Epithelial cell of prostate (primary cell): ENCODE data around the gene HS3ST3A1.
"Not testable (repeated sequence)": the region's sequence is repeated elsewhere in the genome, so short reads cannot be mapped to it uniquely, and the experiment has no call there.

Experiments used
- DNase-seq: peaks from one replicate; pipeline ENCODE4 v3.0.0-alpha.2; 2011; ENCODE audit warnings: low read depth, low spot score
- H3K27ac ChIP-seq: fragments of 450-650 bp; 2 replicates; pipeline ENCODE4 v1.5.1; 2017; ENCODE audit warnings: mild to moderate bottlenecking

The HS3ST3A1 gene

DNA sequence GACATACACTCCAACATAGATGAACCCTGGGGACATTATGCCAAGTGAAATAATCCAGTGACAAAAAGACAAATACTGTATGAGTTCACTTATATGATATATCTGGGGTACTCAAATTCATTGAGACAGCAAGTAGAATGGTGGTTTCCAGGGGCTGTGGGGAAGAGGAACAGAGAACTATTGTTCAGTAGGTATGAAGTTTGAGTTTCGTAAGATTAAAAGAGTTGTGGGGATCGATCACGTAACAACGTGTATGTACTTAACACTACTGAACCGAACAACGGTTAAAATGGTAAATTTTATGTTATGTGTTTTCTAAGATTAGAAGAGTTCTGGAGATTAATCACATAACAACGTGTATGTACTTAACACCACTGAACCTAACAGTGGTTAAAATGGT lies 100.8 kb downstream of the HS3ST3A1 start:
- no peak for DNase-seq
- H3K27ac ChIP-seq = no peak overlapping the region

DNA sequence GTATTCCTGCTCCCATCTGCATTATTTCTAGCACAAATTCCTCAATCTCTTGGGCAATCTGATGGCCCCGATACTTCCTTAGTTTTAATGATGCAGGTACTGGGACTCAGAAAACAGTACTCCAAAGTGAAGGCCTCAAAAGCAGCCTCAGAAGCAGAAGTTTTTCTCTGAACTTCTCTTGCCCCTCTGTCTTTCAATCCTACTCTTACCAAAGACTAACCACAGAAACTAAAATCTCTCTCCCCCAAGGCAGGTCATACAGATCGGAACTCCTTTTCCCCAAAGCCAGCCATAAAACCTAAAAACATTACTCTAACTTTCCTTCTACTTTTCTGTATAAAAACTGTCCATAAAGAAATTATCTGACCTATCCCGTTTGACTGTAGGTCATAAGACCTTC lies 103.5 kb downstream of the HS3ST3A1 start:
- no peak overlapping the region for H3K27ac ChIP-seq
- no peak for DNase-seq

DNA sequence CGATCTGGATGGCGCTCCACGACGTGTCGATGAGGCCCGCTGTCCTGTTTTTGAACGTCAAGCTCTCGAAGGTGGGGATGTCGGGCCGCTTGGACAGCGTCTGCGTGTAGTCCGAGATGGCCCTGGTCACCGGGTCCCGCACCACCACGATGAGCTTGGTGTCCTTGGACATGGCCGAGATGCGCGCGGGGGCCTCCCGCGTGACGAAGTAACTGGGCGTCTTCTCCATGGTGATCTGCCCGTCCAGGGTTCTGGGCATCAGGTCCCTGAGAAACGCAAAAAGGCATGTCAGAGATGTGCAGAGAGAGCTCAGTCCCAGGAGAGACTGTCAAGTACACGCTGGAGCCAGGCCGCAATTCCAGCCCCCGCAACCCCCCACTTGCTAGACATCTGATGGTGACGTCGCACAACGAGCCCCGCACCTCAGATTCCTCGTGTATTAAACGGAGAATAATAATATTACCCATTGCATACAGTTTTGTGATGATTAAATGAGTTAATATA lies 105.1 kb downstream of the HS3ST3A1 start:
- not testable (repeated sequence) for H3K27ac ChIP-seq, DNase-seq

DNA sequence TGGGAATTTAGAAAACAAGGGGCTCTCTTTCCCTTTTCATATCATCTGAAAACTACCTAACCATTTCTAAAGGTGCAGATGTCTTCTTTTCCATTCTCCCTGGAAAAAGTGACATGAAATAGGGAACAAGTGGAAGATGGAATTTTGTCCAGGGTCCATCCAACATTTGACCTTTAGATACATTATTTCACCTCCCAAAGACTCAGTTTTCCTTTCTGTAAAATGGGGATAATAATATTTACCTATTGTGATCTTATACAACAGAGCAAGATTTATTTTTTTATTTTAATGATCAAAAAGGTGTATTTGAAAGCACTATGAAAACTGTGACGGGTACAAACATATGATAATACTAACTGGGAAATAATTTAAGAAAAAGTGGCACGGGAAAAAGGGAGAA lies 106.3 kb downstream of the HS3ST3A1 start:
- H3K27ac ChIP-seq = no peak overlapping the region
- no peak for DNase-seq

DNA sequence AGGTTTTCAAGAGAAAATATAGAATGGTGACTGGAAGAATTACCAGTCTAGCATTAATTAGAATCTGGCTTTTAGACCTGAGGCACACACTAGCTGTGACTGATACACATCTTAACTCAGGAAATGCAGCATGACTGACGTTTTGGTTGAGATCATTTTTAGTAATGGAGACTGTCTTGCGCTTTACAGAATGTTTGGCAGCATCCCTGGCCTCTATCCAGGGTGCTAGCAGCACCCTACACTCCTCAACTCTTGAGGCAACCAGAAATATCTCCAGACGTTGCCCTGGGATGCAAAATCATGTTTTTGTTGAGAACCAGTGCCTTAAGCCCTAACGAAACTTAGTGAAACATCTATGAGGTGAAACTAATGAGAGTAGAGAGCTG lies 109.0 kb downstream of the HS3ST3A1 start:
- no peak overlapping the region for H3K27ac ChIP-seq
- no peak for DNase-seq

DNA sequence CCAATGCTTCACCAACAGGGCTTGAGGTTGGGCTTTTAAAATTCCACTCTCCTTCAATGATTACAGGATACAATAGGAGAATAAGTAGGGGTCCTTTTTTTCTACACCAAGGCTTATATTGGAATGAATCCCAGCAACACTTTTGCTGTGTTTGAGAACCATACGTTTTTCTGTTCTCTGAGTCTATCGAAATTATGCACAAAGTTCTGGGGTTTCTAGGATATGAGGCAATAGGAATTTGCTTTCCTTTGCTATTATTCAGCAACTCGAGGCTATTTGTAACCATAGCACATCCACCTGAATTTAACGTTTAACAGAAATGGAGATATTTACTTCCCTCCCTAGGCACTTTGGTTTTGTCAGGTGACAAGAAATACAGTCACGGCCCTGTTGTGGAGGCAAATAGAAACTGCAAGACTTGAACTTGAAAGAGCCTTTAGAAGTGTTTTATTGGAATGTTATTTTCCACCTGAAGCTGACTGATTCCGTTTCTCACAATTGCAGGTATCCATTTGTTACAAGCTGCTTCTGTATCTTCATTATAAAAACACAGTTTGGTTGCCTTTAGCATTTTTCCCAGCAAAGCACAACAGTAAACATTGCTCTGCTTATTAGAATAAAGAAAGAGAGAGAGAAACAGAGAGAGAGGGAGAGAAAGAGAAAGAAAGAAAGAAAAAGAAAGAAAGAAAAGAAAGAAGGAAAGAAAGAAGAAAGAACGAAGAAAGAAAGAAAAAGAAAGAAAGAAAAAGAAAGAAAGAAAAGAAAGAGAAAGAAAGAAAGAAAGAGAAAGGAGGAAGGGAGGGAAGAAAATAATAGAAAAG lies 109.6 kb downstream of the HS3ST3A1 start:
- H3K27ac ChIP-seq = no peak overlapping the region
- no peak for DNase-seq

DNA sequence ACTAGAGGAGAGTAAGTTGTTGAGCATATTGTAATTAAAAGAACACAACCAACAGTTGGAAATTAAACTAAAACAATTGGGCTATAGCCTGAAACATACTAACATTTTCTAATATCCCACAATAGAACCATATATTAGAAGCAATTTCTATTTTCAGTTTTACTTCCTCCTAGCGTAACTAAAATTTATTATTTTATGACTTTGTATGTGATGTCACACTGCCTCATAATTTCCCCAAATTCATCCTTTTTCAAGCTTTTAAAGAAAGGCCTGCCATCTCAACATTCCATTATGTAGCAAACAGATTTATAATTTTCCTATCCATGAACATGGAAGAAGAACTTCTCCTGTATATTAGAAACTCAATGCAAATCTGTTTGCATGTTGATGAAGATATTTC lies 110.2 kb downstream of the HS3ST3A1 start:
- DNase-seq = no peak
- H3K27ac ChIP-seq = no peak overlapping the region

DNA sequence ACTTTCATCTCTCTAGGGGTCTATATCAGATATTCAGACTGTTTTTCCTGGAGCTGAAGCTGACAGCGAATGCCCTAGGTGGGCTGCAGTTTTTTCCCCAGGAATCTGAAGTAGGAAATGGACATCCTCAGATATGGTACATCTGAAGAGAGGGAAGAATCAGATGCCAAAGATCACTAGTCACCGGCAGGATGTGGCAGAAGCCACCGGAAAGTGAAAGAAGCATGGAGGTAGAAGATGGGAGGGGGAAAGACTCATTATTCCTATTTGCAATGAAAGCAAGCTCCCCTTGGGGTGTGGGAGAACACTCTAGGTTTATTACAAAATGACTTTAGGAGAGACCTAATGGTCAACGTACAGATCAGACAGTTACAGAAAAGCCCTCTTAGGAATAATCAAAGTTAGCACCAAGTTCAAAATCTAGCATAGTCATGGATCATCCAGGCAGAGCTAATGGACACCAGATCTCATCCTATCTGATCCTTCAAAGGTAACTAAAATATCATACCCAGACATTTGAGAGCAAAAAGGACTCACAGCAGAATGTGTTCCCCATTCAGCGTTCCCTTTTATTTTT lies 110.7 kb downstream of the HS3ST3A1 start:
- no peak overlapping the region for H3K27ac ChIP-seq
- DNase-seq = no peak

DNA sequence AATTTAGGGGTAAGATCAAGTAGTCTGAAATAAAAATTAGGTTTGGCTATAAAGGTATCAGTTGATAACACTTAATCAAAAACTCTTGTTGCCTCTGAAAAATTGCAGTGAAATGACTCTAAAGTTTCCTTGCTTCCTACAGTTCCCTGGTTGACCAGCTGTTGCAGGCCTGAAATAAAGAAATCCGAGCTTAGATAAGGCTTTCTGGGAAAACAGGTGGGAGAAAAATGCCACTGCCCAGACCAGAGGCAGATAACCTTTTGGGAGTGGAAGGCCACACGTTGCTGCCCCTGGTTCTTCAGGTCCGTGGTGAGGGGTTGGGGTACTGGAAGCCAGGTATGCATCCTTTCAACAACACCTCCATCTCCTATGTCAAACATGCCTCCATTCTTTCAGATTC lies 111.3 kb downstream of the HS3ST3A1 start:
- H3K27ac ChIP-seq = no peak overlapping the region
- DNase-seq = no peak

DNA sequence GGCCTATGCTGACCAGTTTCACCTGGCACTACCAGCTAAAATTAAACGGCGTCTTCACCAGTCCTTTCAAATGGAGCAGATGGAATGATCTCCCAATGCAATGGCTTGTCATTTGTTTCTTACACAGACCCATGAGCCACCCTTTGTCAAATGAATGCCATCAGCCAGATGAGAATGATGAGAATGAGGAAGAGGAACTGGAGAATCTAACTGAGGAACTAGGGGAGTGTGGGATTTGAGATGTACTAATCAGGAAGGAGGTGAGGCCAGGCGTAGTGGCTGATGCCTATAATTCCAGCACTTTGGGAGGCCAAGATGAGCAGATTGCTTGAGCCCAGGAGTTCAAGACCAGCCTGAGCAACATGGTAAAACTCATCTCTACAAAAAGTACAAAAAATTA lies 116.4 kb downstream of the HS3ST3A1 start:
- DNase-seq = no peak
- H3K27ac ChIP-seq = no peak overlapping the region

DNA sequence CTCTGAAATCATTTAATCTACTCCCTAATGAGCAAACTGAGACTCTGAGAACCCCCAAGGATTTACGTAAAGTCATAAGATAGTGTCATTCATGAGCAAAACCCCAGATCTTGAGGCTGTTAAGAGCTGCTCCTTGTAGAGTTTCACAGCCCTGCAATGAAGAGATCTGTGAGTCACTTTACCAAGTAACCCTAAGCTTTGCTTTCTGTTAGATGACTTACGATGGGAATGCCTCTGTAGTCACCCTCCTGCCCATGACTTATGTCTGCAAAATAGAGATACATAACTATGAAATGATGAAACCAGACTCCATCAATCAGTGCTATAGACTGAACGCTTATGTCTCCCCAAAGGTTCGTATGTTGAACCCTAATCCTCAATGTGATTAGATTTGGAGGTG lies 117.7 kb downstream of the HS3ST3A1 start:
- H3K27ac ChIP-seq = no peak overlapping the region
- no peak for DNase-seq

DNA sequence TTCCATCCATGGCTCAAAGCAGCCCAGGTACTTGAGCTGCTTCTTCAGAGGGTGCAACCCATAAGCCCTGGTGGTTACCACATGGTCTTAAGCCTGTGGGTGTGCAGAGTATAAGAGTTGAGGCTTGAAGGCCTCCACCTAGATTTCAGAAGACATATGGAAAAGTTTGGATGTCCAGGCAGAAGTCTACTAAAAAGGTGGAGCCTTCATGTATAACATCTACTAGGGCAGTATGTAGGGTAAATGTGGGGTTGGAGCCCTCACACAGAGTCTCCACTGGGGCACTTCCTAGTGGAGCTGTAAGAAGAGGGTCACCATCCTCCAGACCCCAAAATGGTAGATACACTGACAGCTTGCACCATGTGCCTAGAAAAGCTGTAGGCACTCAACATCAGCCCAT lies 120.9 kb downstream of the HS3ST3A1 start:
- no peak for DNase-seq
- no peak overlapping the region for H3K27ac ChIP-seq

DNA sequence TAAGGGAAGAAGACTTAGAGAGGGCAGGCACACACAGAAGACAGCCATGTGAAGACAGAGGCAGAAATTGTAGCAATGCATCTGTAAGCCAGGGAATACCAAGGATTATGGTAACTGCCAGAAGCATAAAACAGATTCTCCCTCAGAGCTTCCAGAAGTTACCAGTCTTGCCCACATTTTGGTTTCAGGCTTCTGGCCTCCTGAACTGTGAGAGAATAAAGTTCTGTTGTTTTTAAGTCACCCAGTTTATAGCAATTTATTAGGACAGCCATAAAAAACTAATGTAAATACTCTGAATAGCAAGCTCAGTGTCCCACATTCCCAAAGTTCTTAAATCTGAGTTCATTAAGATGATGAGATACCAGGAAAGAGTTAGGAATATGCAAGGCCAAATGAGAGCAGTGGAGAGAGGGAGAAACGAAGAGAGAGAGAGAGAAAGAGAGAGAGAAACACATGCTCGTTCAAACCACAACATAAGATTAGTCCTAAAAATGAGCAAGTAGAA lies 123.4 kb downstream of the HS3ST3A1 start:
- no peak overlapping the region for H3K27ac ChIP-seq
- no peak for DNase-seq

DNA sequence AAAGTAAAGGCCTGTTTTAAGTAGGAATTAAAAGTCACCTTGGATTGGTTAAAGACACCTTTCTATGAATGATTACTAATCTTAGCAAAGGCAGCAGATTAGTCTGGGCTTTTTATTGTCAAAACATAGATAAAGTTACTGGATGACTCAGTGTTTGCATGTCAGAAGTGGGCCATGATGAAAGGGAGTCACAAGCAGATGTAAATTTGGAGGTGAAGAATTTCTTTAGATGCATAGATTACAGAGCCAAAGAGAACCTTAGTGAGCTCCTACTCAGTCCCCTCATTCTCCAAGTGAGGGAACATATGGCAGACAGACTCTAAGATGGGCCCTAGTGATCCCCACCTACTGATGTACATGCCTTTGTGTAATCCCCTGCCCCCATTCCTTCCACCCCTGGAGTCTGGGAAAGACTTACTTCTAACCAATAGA lies 124.5 kb downstream of the HS3ST3A1 start:
- DNase-seq = no peak
- no peak overlapping the region for H3K27ac ChIP-seq

DNA sequence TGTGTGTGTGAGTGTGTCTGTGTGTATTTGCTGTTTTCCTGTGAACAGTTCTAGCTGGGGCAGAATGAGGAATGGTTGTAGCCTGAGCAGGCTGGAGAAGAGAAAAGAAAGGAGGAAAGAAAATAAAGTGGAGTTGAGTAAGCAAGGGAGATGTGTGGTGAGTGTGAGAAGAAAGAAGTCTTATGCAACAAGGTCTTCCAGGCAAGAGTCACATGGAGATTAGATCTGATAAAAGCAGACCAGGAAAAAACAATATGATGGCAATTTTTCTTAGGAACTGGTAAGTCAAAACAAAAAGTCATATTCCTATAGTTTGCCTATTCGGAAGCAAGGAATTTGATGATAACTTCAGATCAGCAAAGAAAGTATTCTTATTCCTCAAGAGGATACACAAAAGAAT lies 125.0 kb downstream of the HS3ST3A1 start:
- DNase-seq = no peak
- H3K27ac ChIP-seq = no peak overlapping the region

DNA sequence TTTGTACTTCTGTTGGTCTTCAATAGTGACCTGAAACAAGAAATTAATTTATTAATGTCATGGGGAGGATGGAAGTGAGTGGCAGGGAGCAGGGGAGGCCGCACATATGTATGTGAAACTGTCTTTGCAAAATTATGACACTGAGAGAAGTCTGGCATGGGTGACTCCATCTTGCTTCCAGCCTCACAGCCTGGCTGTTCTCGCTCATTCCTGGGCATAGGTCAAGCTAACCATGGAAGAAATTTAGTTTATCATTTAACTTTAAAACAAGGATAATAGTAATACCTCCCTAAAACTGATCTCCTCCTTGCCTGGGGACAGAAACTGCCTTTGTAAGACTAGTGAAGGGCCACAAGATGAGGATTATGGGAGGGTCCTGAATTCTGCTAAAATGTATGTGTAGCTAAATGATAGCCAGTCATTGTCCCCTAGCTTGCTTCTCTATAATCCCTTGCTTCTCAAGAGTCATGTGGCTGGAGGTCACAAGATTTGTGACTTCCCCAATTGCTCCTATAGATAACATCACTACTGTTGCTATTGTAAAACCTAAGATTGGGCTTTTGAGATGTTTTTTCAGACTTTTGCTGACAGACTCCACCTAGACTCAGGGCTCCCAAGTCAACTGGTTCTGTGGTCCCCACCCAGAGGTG lies 126.0 kb downstream of the HS3ST3A1 start:
- H3K27ac ChIP-seq = no peak overlapping the region
- no peak for DNase-seq

DNA sequence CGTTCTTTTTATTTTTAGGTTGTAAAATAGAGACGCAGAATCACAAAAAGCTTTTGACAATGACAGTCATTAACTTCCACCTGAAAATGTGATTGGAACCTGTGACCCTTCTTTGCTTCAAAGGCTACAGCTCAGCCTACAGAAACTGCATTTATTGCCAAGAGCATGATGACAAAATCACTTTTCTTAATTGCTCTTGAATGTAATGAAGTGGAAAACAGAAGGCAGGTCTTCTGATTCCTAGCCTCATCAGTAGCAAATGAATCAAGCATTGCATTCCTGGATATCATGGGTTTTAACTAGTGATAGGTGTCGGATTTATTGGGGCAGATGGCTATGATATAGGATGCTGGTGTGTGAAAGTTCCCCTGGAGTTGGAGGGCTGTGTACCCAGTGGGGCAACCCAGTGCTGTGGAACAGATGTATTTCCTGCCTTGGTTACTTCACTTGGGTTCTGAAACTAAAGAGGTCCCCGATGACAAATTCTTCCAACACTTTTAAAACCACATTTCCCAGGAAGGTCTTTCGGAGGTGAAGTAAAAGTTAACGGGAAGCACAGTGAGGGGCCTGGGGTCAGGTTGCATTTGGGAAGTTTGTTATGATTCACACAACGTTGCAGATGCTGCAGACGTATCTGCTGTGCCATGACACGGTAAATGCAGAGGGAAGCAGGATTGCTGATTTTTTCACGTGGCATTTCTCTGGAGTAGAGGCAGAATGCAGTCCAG lies 127.5 kb downstream of the HS3ST3A1 start:
- no peak overlapping the region for H3K27ac ChIP-seq
- no peak for DNase-seq

DNA sequence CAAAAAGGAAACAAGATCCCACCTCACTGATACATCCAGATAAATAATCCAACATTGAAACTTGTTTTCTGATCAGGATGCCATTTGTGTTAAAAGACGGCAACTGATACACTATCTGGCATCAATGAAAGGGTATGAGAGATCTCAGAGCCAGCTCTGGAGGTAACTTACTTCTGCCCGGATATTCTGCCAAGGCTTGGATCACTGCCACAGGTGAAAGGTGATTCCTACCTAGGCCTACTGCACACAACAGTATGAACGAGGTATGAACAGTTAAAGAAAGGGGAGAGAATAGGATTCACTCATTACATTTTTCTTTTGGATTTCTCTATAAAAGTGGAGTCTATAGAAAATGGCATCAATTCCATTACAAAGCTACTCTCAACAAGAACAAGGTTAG lies 136.1 kb downstream of the HS3ST3A1 start:
- no peak for DNase-seq

DNA sequence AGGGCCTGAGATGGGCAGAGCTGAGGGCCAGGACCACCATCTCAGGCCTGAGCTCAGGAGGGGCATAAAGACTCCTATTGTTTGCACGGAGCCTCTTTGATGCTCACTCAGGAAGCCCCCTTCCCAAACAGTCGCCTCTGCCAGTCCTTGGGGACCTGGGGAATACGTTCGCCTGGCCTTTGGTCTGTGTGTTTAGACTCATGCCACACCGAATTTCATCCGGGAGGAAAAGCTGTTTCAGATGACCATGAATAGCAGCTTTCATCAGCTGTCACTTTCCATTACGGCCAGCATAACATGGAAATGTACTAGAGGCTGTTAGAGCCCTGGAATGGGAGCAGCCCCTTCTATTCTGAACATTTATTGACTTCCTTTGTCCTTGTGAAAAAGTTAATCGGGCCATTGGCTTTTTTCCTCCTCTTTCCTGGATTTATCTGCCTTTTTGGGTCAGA lies 139.0 kb downstream of the HS3ST3A1 start:
- no peak for DNase-seq
- no peak overlapping the region for H3K27ac ChIP-seq

More for the DNA sequence above, 136.1 kb downstream of the HS3ST3A1 start:
- no peak overlapping the region for H3K27ac ChIP-seq

DNA sequence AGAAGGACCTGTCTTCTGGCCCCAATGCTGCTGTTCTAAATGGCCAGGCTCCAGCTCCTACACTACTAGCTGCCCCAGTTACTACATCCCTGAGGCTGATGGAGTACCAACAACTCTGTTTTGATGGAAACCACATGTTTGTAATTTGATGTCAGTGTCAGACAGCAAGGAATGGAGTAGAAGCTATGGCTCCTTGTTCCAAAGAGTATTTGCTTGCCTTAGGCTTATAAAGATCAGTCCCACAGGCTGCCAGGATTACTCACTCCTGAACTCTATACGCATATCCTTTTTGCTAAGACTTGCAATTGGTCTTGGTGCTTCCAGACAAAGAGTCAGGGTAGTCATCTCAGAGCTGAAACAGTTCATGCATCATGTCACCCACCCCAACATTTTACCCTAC lies 139.6 kb downstream of the HS3ST3A1 start:
- H3K27ac ChIP-seq = no peak overlapping the region
- DNase-seq = no peak
